ENCODE measurements around the gene GFY.

- TF ChIP-seq CTCF (IDR thresholded peaks at IDR 0.05; ENCODE audit: insufficient read depth, low read length, poor library complexity, severe bottlenecking) (no peak), EZH2phosphoT487 (conservative IDR thresholded peaks at IDR 0.05; ENCODE audit: low read length) (no peak)
Measured at GRCh38 chr19:49442354-49442753, 17.2 kb downstream of the GFY start.

Data from SU-DHL-6 (cell line).